ENCODE measurements around the gene SHBG.
"Not testable (repeated sequence)": the region's sequence is repeated elsewhere in the genome, so short reads cannot be mapped to it uniquely, and the experiment has no call there.

Gene SHBG

GRCh38 chr17:7629939-7630571 lies at the start of gene SHBG:
Gene SHBG (plus strand): TSS chr17:7630135. CDS start chr17:7630173, 38 bp downstream.
- no peak for DNase-seq

- DNase-seq, result no peak
Observed at GRCh38 chr17:7580604-7581575, 49.0 kb upstream of the SHBG start.

- DNase-seq, result no peak
Observed at GRCh38 chr17:7582396-7583252, 47.3 kb upstream of the SHBG start.

- DNase-seq, result peak; percentile 94
Observed at GRCh38 chr17:7583253-7584109, 46.5 kb upstream of the SHBG start, which contains the start of gene MPDU1. Gene MPDU1 (plus strand): TSS chr17:7583852. CDS start chr17:7583863, 11 bp downstream.

GRCh38 chr17:7586673-7587419 lies 43.1 kb upstream of the SHBG start:
- DNase-seq, result no peak

GRCh38 chr17:7587420-7588151 lies 42.3 kb upstream of the SHBG start:
- no peak for DNase-seq

GRCh38 chr17:7588553-7589203 lies 41.3 kb upstream of the SHBG start:
- DNase-seq, result no peak

GRCh38 chr17:7589204-7589868 lies 40.6 kb upstream of the SHBG start:
- DNase-seq, result peak; percentile 61

GRCh38 chr17:7589891-7590691 lies 39.8 kb upstream of the SHBG start, which contains the start of gene SOX15:
Gene SOX15 (minus strand): TSS chr17:7590094. CDS start chr17:7589676, 418 bp downstream.
- DNase-seq, result no peak

- no peak for DNase-seq
Observed at GRCh38 chr17:7590743-7591142, 39.2 kb upstream of the SHBG start.

GRCh38 chr17:7591596-7591995 lies 38.3 kb upstream of the SHBG start:
- no peak for DNase-seq

- no peak for DNase-seq
Observed at GRCh38 chr17:7592422-7593021, 37.4 kb upstream of the SHBG start.

GRCh38 chr17:7593296-7593695 lies 36.6 kb upstream of the SHBG start:
- DNase-seq, result no peak

GRCh38 chr17:7597561-7597960 lies 32.4 kb upstream of the SHBG start:
- not testable (repeated sequence) for DNase-seq

- DNase-seq, result no peak
Observed at GRCh38 chr17:7606280-7606679, 23.7 kb upstream of the SHBG start.

GRCh38 chr17:7610641-7611040 lies 19.3 kb upstream of the SHBG start:
- DNase-seq, result no peak

- no peak for DNase-seq
Observed at GRCh38 chr17:7611635-7612293, 18.2 kb upstream of the SHBG start.

All from activated gamma-delta T cell treated with Interleukin-2 at 50 U/mL for 16 hours (primary cell).